Fibroblast of pulmonary artery (primary cell): ENCODE measurements around the gene LSR.

Source experiments
- DNase-seq: peaks from one replicate; pipeline ENCODE4 v3.0.0-alpha.2; 2010; ENCODE audit warnings: low read depth
- H3K4me3 ChIP-seq: replicated peaks from 2 replicates; pipeline ENCODE4 v1.5.1; 2011; ENCODE audit warnings: low read depth, mild to moderate bottlenecking, control low read depth, low read length, moderate library complexity
- CTCF ChIP-seq: IDR thresholded peaks from 2 replicates; pipeline ENCODE4 v1.5.1; 2011; ENCODE audit warnings: mild to moderate bottlenecking, control low read depth, low read length, inconsistent platforms; ENCODE audit errors: missing control alignments

LSR gene

GRCh38 chr19:35269438-35270117, 20.8 kb downstream of the LSR start:
- DNase-seq, result peak; percentile 85
- peak; percentile 39 for TF ChIP-seq CTCF
- peak overlapping the region; percentile 51 for H3K4me3 ChIP-seq

- H3K4me3 ChIP-seq, result no peak overlapping the region
- TF ChIP-seq CTCF, result no peak
- DNase-seq, result no peak
These were observed 21.6 kb downstream of the LSR start for GRCh38 chr19:35270381-35270811.

- no peak for TF ChIP-seq CTCF
- DNase-seq, result no peak
These were observed 22.7 kb downstream of the LSR start for GRCh38 chr19:35271546-35271945.

GRCh38 chr19:35272122-35272719, 23.4 kb downstream of the LSR start:
- no peak for DNase-seq
- H3K4me3 ChIP-seq, result no peak overlapping the region
- no peak for TF ChIP-seq CTCF

More at GRCh38 chr19:35271546-35271945, 22.7 kb downstream of the LSR start:
- no peak overlapping the region for H3K4me3 ChIP-seq

GRCh38 chr19:35272954-35273649, 24.3 kb downstream of the LSR start:
- TF ChIP-seq CTCF, result no peak
- no peak for DNase-seq
- H3K4me3 ChIP-seq, result no peak overlapping the region

- no peak for TF ChIP-seq CTCF
- no peak for DNase-seq
- no peak overlapping the region for H3K4me3 ChIP-seq
These were observed 25.0 kb downstream of the LSR start for GRCh38 chr19:35273686-35274259.
